Measurements from ENCODE around the gene STPG2.

DNA sequence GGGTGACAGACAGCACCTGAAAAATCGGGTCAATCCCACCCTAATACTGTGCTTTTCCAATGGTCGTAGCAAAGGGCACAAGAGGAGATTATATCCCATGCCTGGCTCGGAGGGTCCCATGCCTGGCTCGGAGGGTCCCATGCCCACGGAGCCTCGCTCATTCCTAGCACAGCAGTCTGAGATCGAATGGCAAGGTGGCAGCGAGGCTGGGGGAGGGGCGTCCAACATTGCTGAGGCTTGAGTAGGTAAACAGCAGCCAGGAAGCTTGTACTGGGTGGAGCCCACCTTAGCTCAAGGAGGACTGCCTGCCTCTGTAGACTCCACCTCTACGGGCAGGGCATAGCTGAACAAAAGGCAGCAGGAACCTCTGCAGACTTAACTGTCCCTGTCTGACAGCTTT is 365.1 kb downstream of the STPG2 start:
- TF ChIP-seq POLR2A (IDR thresholded peaks at IDR 0.05; ENCODE audit: low read length) (no peak), GATA1 (IDR thresholded peaks at IDR 0.05; ENCODE audit: low read depth, low read length) (no peak)

Measured in erythroblast (primary cell).